Activated CD8-positive, alpha-beta memory T cell treated with anti-CD3 and anti-CD28 coated beads, Interleukin-2, amount 50 U/mL, for 48 hours (primary cell): Measurements from ENCODE around the gene ZDHHC8.

Source experiments
- DNase-seq: peaks from one replicate; pipeline ENCODE4 v3.0.0-alpha.2; 2020

Gene ZDHHC8

GRCh38 chr22:20183823-20184222 is 52.2 kb downstream of the ZDHHC8 start:
- no peak for DNase-seq

- DNase-seq = no peak
Observed at GRCh38 chr22:20184501-20185165, 53.0 kb downstream of the ZDHHC8 start.

GRCh38 chr22:20185750-20186149 is 54.1 kb downstream of the ZDHHC8 start:
- no peak for DNase-seq

GRCh38 chr22:20186183-20186870 is 54.7 kb downstream of the ZDHHC8 start:
- DNase-seq = no peak

- no peak for DNase-seq
Observed at GRCh38 chr22:20186871-20187546, 55.4 kb downstream of the ZDHHC8 start.

- DNase-seq = no peak
Observed at GRCh38 chr22:20187777-20188566, 56.4 kb downstream of the ZDHHC8 start.

GRCh38 chr22:20188567-20188877 is 56.9 kb downstream of the ZDHHC8 start:
- DNase-seq = no peak

- DNase-seq = no peak
Observed at GRCh38 chr22:20191000-20191515, 59.5 kb downstream of the ZDHHC8 start.

GRCh38 chr22:20191803-20192202 is 60.2 kb downstream of the ZDHHC8 start:
- no peak for DNase-seq

GRCh38 chr22:20192293-20192971 is 60.8 kb downstream of the ZDHHC8 start:
- DNase-seq = no peak

GRCh38 chr22:20192972-20193760 is 61.6 kb downstream of the ZDHHC8 start:
- DNase-seq = no peak

- no peak for DNase-seq
Observed at GRCh38 chr22:20193761-20194494, 62.3 kb downstream of the ZDHHC8 start.

- DNase-seq = no peak
Observed at GRCh38 chr22:20194681-20195593, 63.3 kb downstream of the ZDHHC8 start.

- no peak for DNase-seq
Observed at GRCh38 chr22:20196094-20196842, 64.7 kb downstream of the ZDHHC8 start.
